HG03095 (cell line): ENCODE data around the gene ZNF777.
"Not testable (repeated sequence)": the region's sequence is repeated elsewhere in the genome, so short reads cannot be mapped to it uniquely, and the experiment has no call there.

Experiments
- ATAC-seq: cut with Tn5 transposase; IDR thresholded peaks from one replicate; pipeline ENCODE4 v1.9.1; 2021; ENCODE audit warnings: moderate library complexity; ENCODE audit not compliant: unreplicated experiment

The ZNF777 gene

DNA sequence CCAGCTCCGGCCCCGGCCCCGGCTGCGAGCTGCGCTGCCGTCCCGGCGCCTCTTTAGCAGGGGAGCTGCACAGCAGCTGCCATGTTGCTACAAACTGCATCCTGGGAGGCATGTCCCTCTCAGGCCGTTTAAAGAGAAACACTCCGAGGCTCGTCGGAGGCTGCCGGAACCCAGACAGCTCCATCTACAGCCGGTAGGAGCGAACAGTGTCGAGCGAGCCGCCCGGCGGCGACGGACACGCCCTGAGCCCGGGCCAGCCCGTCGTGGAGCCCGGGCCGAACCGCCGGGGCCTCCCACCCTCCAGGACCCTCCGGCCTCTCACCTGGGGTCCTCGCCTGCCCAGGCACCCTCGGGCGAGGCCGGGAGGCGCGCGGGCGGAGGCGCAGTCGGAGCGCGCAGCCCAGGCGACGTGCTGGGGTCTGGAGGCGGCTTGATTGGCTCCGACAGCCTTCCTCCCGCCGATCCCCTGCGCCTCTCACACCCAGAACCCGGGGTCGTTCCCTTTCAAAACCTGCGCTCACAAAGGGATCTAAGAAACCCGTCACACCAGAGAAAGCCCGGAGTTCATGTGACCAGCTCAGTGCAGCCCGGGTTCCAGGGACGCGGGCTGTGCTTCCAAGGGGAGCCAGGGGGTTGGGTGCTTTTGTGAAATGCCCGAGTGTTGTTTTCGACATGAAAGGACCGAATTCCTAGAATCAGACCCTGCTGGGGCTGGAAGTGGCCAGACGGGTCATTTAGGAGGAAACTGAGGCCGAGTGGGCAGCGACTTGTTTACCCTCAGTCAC is at the start of gene ZNF777:
Gene ZNF777, minus strand, starts transcription at position 570 of the 785 bp plus-strand sequence. CDS start 5,040 bp downstream, outside the sequence.
- ATAC-seq: peak; percentile 95

DNA sequence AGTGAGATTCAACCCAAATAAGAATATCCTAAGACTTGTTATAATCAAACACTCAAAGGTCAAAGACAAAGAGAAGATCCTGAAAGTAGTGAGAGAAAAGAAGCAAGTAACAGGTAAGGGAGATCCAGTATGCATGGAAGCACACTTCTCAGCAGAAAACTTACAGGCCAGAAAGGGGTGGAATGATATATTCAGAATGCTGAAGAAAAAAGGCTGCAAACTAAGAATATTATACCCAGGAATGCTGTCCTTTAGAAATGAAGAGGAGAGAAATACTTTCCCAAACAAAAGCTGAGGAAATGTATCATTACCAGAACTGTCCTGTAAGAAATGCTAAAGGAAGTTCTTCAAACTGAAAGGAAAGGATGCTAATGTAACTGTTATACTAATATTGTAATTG is 49.4 kb upstream of the ZNF777 start:
- no peak for ATAC-seq

DNA sequence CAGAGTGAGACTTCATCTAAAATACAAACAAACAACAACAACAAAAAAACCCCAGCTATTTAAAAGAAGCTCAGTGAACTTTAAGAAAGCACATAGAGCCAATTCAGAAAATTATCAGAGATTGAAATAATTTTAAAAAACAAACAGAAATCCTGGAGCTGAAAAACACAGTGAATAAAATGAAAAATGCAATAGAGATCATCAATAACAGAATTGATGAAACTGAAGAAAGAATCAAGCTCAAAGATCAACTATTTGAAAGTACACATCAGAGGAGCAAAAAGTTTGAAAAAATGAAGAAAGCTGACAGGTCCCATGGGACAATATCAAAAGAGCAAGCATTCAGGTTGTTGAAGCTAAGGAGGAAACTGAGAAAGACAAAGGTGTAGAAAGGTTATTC is 48.9 kb upstream of the ZNF777 start:
- ATAC-seq: no peak

DNA sequence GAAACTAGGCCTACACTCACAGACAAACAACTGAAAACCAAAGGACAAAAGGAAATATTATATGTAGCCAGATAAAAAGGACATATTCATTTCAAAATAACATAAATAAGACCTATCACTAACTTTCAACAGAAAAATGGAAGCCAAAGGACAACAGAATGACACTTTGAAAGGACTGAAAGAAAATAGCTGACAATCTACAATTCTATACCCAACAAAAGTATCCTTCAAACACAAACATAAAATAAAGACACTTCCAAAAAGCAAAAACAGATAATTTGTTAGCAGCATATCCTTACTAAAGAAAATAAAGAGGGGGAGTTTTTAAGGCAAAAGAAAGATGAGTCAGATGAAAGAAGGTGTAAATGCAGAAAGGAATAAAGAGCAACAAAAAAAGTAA is 44.7 kb upstream of the ZNF777 start:
- no peak for ATAC-seq

DNA sequence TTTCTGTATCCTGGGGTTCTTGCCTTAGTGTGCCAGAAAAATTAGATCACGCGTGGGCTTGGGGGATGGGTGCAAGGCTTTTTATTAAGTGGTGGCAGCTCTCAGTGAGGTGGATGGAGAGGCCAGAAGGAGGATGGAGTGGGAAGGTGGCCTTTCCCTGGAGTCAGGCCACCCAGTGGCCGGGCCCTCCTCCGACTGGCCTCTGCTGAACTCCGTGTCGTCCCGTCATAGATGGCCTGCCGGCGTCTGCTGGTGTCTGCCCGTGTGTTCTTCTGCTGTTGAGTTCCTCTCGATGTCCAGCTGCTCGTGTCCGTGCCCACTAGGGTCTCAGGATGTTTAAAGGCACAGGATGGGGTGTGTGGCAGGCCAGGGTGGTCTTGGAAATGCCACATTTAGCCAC is 40.8 kb upstream of the ZNF777 start:
- no peak for ATAC-seq

DNA sequence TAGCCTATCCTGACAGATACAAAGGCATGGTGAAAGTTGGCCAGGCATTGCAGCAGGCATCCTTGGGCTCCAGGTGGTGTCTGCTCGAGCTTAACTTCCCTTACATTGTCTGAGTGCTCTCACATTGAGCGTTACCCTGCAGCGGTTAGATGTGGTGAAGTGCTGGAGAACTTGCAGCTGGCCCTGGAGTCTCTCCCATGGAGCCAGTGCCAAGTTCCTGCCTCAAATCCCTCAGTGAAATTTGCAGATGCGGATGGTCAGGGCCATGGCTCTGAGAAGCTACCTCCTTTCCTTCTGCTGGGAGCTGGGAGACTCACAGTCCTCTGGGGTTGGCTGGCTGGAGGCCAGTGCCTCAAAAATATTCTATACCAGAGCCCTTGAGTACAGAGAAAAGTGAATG is 40.0 kb upstream of the ZNF777 start:
- no peak for ATAC-seq

DNA sequence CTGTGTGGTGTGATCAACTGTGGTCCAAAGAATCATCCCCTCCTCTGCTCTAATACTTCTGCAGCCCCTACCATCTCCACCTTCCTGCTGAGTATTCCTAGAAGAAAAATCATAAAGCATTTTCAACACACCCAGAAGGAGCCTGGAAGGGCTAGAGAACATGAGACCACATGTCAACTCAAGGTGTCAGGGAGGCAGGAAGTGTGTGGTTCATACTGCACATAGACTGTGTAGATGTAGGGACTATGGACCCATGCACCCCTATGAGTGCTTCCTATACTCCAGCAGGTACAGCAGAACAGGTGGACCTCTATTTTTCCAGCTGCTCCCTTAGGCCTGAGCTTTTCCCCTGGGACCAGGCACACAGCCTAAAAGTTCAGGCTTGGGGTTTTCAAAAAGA is 39.3 kb upstream of the ZNF777 start:
- no peak for ATAC-seq

DNA sequence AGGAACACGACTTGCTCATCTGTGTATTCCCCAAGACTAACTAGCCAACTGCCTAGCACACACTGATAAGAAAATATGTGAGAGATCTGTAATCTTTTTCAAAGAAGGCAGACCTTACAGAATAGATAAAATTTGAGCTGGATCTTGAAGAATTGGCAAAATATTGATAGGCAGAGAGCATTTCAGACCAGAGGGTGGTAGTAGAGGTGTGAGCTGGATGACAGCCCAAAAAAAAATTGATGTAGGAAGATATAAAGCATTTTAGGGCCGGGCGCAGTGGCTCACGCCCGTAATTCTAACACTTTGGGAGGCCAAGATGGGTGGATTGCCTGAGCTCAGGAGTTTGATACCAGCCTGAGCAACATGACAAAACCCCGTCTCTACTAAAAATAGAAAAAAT is 37.9 kb upstream of the ZNF777 start:
- ATAC-seq: no peak

DNA sequence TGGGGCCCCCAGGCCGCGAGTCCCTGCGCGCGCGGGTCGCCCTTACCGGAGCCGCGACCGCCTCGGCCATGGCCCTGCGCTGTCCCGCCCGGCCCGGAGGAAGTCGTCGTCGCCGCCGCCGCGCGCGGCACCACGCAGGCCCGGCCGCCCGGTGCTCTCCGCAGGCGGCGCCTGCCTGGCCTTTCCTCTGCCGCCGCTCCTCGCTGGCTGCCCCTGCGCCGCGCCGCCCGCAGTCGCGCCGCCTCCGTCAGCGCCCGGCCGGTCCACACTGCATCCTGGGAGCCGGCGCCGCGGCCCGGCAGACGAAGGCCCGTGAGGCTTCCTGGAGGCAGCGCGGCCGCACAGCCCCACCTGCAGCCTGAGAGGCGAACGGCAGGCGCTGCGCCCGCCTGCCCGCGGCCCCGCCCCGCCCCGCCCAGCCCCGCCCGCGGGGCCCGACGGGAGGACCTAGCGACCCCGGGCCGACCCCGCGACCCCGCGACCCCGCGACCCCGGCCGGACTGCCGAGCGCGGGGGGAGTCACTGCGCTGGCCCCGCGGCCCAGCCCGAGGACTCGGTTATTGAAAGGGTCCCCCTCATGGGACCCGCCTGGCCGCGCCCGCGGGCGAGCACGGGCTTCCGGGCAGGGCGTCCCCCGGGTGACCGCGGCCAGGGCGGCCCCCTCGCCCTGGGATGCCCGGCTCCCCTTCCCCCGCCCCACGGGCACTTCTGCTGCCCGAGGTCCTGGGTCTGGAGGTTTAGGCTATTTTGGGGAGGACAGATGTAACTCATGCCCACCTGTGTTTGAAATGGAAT is 36.8 kb upstream of the ZNF777 start, which contains the start of gene ZNF746:
Gene ZNF746, minus strand, starts transcription at position 343 of the 795 bp plus-strand sequence. Its CDS starts 273 bp downstream, at position 70.
- ATAC-seq: peak; percentile 97

DNA sequence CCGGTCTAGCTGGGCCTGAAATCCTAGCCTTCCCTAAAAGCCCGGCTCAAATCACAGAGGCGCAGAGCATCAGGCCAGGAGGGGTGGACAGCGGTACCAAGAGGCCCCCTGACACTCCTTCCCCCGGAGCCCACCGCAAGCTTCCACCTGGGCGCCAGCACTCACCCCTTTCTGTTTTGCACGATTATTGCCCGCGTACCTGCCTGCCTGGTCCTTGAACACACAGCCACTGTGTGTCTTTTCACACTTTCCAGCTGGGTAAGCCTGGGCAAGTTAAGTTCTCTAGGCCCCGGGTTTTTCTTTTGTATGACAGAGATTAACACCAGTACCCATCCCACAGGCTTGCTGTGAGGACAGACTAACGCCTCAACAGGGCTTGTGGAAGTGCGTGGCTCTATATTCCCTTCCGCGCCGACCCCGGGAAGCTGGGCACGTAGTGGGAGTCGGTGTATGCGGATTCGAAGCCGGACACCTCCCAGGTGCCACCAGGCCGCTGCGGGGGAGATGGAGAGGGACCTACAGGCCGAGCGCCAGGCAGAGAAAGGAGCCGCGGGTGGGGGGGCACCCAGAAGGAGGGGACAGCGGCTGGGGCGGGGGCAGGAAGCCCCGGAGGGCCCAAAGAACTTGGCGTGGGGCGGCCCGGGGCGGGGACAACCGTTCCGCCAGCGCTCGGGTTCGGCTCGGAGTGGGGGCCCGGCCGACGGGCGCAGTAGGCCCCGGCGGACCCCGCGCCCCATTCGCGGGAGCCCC is 36.0 kb upstream of the ZNF777 start:
- peak; percentile 22 for ATAC-seq

DNA sequence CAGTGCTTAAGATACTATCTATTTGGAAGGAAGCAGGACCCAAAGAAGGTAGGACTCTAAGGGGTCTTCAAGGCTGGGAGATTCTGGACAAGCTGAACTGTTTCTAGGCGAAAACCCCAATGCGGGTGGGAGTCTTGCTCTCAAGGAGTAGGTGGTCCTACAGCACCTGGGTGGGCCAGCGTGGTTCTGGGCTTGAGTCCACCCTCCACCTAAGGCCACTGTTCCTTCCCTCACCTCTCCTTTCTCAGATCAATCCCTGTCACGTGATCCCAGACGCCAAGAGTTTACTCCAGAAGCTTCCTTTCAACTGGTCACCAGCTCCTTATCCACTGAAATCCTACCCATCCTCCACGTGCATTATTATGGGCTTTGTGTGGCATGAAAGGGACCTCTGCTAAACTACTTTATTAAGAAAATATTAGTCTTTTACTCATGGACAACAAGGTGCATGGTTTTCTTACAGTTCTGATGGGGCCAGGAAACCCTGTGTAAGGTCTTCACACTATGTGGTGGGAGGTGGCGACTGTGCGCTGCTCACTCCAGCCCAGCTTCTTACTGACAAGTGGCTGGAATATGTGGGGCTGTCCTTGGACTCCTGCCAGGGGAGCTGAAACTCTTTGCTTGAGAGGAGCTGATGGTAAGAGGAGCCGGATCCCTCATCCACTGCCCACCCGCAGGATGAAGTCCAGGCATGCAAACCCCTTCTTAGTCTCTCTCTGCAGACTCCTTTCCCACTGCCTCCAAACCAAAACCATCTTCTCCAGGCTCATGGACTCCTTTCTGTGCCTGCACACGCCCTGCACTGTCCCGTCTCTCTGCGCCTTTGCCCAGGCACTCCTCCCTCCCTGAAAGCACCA is 35.2 kb upstream of the ZNF777 start:
- no peak for ATAC-seq

DNA sequence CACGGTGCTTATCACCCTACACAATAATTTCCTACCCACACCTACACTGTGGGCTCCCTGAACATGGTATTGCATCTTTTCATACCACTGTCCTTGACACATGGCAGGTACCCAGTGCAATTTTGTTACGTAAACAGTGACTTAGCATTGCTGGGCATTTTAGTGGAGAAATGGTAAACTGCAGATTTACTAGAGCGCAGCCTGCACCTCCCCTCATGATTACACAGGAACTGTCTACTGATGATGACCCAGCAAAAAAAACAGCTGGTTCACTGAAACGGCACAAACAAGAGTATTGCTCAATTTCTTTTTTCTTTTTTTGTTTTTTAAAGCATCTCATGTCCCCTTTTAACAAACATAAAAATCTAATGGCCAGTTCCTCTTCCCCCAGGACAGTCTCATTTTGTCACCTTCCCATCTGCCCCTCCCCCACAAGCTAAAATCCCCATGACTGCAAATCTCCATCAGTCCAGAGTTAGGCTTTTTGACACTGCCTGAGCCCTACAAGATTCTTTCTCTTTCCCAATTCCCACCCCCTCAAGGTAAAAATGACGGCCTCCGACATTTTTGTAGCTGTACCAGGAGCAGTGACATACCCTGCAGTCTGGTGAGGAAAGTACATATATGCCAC is 34.0 kb upstream of the ZNF777 start:
- ATAC-seq: no peak

DNA sequence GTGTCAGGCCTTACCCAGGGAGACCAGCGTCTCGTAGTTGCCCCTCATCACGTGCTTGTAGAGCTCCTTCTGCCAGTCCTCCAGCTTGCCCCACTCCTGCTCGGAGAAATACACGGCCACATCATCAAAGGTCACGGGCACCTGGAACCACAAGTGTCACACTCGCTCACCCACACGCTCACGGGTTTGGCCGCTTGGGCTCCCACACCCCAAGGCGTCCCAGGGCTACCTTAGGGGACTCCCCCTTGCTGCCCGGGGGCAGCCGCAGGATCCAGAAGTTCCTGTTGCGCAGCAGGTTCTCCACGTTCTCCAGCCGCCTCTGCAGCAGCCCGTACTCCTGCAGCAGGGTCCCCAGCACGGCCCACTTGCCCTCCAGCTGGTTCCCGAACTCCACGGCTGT is 33.1 kb upstream of the ZNF777 start:
- ATAC-seq: not testable (repeated sequence)

DNA sequence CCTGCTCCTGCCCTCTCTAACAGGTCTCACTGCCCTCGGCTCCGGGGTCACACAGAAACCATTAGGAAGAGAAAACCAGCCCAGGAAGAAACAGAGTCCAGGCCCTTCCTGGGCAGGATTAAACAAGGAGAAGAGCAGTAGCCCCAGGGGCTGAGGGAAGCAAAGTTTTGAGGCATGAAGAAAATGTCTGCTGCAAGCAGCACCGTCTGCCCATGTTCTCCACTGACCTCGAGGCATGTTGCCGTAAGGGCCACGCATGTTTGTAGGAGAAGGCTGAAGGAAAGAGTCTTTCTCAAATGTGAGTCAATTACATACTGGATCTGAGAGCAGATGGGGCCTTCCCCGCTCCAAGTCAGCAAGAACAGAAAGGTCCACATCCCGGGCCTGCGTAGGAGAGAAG is 32.5 kb upstream of the ZNF777 start:
- no peak for ATAC-seq

DNA sequence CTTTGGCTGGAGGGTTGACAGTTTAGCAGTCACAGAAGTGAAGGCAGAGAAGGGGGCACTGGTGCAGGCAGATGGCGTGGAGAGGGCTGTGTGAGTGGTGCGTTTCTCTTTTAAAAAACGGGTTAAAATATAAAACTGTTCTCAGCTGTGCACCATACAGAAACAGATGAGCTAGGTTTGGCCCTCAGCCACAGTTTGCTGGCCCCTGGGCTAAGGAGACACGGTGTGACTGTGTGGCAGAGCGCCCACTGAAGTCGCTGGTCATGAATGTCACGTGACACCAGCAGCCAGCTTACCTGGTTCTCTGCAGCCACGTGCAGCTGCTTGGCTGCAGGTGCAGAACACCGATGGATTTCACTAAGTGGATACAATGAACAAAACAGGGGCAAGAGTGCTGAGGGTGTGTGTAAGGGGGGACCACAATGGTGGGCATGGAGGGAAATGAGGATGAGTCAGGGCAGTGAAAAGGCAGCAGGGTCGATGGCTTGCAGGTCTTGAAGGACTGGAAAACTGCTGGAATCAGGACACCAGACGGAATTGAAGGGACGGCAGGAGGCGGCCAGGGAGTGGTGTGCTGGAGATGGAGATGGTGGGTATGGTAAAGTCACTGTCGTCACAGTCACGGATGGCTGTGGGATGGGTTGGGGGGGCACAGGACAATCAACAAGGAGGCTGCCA is 29.4 kb upstream of the ZNF777 start:
- no peak for ATAC-seq

DNA sequence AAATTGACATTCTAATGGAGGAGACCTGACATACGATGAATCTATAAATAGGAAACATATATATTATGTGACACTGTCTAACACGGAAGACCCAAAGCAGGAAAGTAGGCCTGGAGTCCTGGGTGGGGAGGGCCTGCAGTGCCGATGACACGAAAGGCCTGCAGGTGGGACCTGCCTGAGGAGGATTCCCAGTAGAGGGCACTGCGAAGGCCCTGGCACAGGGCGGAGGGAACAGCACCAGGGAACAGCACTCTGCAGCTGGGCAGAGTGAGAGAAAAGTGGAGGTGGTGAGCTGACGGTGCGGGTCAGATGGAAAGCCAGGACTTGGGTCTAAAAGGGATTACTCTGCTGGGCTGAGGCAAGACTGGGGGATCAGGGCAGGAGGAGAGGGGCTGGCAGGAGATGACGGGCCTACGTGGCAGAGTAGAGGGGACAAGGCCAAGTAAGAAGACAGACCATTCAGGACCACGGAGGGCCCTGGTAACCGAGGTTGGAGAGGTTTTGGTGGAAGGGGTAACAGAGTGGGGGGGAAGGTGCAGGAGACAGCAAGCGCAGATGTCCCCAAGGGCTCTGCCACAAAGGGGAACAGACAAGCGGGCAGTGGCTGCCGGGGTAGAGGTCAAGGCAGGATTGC is 28.6 kb upstream of the ZNF777 start:
- ATAC-seq: no peak

DNA sequence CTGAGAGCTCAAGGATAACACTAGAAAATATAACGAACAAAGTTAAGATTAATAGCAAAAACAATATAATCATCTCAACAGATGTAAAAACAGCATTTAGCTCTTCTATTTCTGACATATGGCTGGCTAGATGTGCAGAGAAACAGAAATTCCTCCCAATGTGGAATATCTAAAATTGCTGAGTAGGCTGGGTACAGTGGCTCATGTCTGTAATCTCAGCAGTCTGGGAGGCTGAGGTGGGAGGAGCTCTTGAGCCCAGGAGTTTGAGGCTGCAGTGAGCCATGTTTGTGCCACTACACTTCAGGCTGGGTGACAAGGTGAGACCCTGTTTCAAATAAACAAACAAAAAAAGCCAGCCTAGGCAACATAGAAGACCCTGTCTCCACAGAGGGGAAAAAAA is 18.7 kb upstream of the ZNF777 start:
- ATAC-seq: no peak

DNA sequence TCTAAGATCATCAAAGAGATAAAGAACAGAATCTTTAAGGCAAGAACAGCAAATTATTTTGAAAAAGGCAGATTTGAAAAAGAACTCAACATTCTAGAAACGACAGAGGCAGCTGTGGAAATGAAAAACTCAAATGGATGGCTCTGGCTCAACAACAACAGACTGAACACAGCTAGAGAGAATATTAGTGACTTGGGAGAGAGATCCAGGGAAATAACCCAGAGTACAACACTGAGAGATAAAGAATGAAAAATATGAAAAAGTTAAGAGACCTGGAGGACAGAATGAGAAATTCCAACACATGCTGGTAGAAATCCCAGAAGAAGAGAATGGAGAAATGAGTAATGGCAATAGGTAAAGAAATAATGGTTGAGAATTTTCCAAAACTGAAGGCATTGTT is 17.9 kb upstream of the ZNF777 start:
- ATAC-seq: no peak
